Measurements from ENCODE around the gene RAVER1.

DNA sequence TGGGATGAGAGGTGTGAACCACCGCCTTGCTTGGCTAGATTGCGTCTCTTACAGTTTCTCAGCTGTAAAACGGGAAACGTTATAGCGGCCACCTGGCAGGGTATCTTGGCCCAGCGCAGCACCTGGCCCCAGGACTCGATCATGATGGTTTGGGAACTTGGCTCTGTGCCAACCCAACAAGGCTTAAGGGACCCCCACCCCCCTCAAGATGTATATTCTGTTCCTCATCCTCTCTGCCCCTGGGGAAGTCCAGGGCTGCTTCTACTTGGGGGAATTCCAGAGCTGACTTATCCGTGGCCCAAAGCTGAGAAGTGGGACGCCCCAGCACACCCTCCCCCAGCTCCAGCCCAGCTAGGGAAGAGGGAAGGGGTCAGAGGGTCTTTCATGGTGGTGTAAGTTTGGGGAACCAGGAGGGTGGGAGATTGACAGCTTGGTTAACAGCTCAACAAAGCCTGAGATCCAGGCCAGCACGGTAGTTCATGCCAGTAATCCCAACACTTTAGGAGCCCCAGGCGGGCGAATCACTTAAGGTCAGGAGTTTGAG lies 61.7 kb downstream of the RAVER1 start:
- TF ChIP-seq REST (IDR thresholded peaks at IDR 0.05; ENCODE audit: borderline replicate concordance) (no peak), REST (CRISPR knock-in tag; IDR thresholded peaks at IDR 0.05; ENCODE audit: low read depth) (no peak), CC2D1A (IDR thresholded peaks at IDR 0.05) (no peak), GABPA (tag; conservative IDR thresholded peaks at IDR 0.05; ENCODE audit: low read depth) (no peak), SMARCB1 (IDR thresholded peaks at IDR 0.05; ENCODE audit: insufficient read length, low read depth) (no peak), SNIP1 (IDR thresholded peaks at IDR 0.05; ENCODE audit: low read depth) (no peak), LARP7 (IDR thresholded peaks at IDR 0.05) (no peak), SMC3 (conservative IDR thresholded peaks at IDR 0.05; ENCODE audit: insufficient read depth, low read depth, low read length) (no peak), ZZZ3 (IDR thresholded peaks at IDR 0.05) (no peak), ZFP30 (CRISPR knock-in tag; IDR thresholded peaks at IDR 0.05; ENCODE audit: borderline replicate concordance) (no peak), HNRNPLL (IDR thresholded peaks at IDR 0.05; ENCODE audit: low read depth, low read length, poor library complexity, severe bottlenecking) (no peak)
- TF ChIP-seq, protein P1, sequence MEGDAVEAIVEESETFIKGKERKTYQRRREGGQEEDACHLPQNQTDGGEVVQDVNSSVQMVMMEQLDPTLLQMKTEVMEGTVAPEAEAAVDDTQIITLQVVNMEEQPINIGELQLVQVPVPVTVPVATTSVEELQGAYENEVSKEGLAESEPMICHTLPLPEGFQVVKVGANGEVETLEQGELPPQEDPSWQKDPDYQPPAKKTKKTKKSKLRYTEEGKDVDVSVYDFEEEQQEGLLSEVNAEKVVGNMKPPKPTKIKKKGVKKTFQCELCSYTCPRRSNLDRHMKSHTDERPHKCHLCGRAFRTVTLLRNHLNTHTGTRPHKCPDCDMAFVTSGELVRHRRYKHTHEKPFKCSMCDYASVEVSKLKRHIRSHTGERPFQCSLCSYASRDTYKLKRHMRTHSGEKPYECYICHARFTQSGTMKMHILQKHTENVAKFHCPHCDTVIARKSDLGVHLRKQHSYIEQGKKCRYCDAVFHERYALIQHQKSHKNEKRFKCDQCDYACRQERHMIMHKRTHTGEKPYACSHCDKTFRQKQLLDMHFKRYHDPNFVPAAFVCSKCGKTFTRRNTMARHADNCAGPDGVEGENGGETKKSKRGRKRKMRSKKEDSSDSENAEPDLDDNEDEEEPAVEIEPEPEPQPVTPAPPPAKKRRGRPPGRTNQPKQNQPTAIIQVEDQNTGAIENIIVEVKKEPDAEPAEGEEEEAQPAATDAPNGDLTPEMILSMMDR (IDR thresholded peaks at IDR 0.05 in 2 of 3, conservative IDR thresholded peaks at IDR 0.05 in 1 of 3; ENCODE audit: insufficient read depth in 2 of 3, low read depth in 1 of 3, low read length in 3 of 3): no peak
- TF ChIP-seq, protein P2, sequence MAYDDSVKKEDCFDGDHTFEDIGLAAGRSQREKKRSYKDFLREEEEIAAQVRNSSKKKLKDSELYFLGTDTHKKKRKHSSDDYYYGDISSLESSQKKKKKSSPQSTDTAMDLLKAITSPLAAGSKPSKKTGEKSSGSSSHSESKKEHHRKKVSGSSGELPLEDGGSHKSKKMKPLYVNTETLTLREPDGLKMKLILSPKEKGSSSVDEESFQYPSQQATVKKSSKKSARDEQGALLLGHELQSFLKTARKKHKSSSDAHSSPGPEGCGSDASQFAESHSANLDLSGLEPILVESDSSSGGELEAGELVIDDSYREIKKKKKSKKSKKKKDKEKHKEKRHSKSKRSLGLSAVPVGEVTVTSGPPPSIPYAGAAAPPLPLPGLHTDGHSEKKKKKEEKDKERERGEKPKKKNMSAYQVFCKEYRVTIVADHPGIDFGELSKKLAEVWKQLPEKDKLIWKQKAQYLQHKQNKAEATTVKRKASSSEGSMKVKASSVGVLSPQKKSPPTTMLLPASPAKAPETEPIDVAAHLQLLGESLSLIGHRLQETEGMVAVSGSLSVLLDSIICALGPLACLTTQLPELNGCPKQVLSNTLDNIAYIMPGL (CRISPR knock-in tag; IDR thresholded peaks at IDR 0.05): no peak
- TF ChIP-seq, protein P3, sequence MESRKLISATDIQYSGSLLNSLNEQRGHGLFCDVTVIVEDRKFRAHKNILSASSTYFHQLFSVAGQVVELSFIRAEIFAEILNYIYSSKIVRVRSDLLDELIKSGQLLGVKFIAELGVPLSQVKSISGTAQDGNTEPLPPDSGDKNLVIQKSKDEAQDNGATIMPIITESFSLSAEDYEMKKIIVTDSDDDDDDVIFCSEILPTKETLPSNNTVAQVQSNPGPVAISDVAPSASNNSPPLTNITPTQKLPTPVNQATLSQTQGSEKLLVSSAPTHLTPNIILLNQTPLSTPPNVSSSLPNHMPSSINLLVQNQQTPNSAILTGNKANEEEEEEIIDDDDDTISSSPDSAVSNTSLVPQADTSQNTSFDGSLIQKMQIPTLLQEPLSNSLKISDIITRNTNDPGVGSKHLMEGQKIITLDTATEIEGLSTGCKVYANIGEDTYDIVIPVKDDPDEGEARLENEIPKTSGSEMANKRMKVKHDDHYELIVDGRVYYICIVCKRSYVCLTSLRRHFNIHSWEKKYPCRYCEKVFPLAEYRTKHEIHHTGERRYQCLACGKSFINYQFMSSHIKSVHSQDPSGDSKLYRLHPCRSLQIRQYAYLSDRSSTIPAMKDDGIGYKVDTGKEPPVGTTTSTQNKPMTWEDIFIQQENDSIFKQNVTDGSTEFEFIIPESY (CRISPR knock-in tag; IDR thresholded peaks at IDR 0.05): no peak

Data from K562 (cell line).